Astrocyte of the cerebellum (primary cell): ENCODE data around the gene SPDYE16.
"Not testable (repeated sequence)": the region's sequence is repeated elsewhere in the genome, so short reads cannot be mapped to it uniquely, and the experiment has no call there.

Experiments
- DNase-seq: peaks from one replicate; pipeline ENCODE4 v3.0.0-alpha.2; 2011; ENCODE audit warnings: low read depth
- H3K4me3 ChIP-seq: 2 replicates; pipeline ENCODE4 v1.5.1; 2011; ENCODE audit warnings: mild to moderate bottlenecking, low read depth, low read length, moderate library complexity
- CTCF ChIP-seq: IDR thresholded peaks from 2 replicates; pipeline ENCODE4 v1.5.1; 2012; ENCODE audit warnings: low read length, low read depth, moderate library complexity, mild to moderate bottlenecking; ENCODE audit errors: missing control alignments
- in situ Hi-C: cut with HindIII; loops from 2 replicates; pipeline ENCODE4 v1.10.0; 2017; ENCODE audit warnings: low sequenced_read_pairs

SPDYE16 gene

DNA sequence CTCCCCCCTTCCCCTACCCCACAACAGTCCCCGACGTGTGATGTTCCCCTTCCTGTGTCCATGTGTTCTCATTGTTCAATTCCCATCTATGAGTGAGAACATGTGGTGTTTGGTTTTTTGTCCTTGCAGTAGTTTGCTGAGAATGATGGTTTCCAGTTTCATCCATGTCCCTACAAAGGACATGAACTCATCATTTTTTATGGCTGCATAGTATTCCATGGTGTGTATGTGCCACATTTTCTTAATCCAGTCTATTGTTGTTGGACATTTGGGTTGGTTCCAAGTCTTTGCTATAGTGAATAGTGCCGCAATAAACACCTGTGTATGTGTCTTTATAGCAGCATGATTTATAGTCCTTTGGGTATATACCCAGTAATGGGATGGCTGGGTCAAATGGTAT, 18.2 kb upstream of the SPDYE16 start:
- DNase-seq, H3K4me3 ChIP-seq, in situ Hi-C loops: not testable (repeated sequence)

- H3K4me3 ChIP-seq, in situ Hi-C loops, DNase-seq: not testable (repeated sequence)
Observed at GRCh38 chr7:76560157-76560556, 17.1 kb upstream of the SPDYE16 start.

DNA sequence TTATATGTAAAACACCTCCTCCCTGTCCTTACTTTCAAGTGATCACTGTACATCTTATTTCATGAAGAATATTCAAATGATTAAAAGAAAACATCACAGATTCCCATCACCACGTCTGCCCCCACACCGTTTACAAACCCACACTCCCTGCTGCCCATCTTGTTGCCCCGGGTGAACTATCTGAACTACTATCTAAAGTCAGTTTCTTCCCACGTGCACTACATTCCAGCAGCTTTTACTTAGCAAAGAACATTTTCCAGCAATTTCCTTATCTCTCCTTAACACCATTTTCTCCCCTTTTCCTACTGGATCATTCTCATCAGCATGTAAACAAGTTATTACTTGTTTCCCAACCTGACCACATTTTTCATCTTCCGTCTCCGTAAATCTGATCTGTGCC, 16.6 kb upstream of the SPDYE16 start:
- in situ Hi-C loops, H3K4me3 ChIP-seq, DNase-seq: not testable (repeated sequence)

DNA sequence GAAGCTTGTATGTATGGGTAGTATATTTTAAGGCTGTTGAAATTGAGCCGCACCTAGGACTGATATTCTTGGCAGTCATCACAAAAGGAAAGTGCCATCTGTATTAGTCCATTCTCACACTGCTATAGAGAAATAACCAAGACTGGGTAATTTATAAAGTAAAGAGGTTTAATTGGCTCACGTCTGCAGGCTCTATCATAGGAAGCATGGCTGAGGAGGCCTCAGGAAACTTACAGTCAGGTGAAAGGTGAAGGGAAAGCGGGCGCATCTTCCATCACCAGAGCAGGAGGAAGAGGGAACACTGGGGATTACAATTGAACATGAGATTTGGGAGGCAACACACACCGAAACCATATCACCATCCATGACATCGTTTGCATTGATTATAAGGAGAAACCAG, 8.9 kb upstream of the SPDYE16 start:
- DNase-seq, in situ Hi-C loops, H3K4me3 ChIP-seq: not testable (repeated sequence)

- in situ Hi-C loops, DNase-seq: not testable (repeated sequence)
- peak overlapping the region; percentile 64 for H3K4me3 ChIP-seq
Observed at GRCh38 chr7:76549855-76550248, 6.8 kb upstream of the SPDYE16 start.

- in situ Hi-C loops, result not testable (repeated sequence)
Observed at GRCh38 chr7:76549025-76549854, 6.1 kb upstream of the SPDYE16 start.

GRCh38 chr7:76531643-76532042, 11.5 kb downstream of the SPDYE16 start:
- DNase-seq, H3K4me3 ChIP-seq, in situ Hi-C loops: not testable (repeated sequence)

More at GRCh38 chr7:76549025-76549854, 6.1 kb upstream of the SPDYE16 start:
- peak overlapping the region; percentile 64 for H3K4me3 ChIP-seq
- peak; percentile 62 for DNase-seq

GRCh38 chr7:76526183-76526582, 16.9 kb downstream of the SPDYE16 start:
- in situ Hi-C loops, H3K4me3 ChIP-seq, DNase-seq: not testable (repeated sequence)

DNA sequence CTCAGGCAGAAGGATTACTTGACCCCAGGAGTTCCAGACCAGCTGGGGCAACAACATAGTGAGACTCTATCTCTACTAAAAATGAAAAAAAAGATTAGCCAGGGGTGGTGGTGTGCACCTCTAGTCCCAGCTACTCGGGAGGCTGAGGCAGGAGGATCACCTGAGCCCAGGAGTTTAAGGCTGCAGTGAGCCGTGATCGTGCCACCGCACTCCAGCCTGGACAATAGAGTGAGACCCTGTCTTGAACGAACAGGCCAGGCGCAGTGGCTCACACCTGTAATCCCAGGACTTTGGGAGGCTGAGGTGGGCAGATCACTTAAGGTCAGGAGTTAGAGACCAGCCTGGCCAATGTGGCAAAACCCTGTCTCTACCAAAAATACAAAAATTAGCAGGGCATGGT, 26.2 kb downstream of the SPDYE16 start:
- H3K4me3 ChIP-seq, in situ Hi-C loops, DNase-seq: not testable (repeated sequence)

- in situ Hi-C loops, result no loop called here
- TF ChIP-seq CTCF, result peak; percentile 84
- DNase-seq, result no peak
Observed at GRCh38 chr7:76515999-76516443, 27.1 kb downstream of the SPDYE16 start.

GRCh38 chr7:76514926-76515771, 27.9 kb downstream of the SPDYE16 start:
- in situ Hi-C loops, result no loop called here
- TF ChIP-seq CTCF, result no peak
- DNase-seq, result no peak
- H3K4me3 ChIP-seq, result no peak overlapping the region

More at GRCh38 chr7:76515999-76516443, 27.1 kb downstream of the SPDYE16 start:
- H3K4me3 ChIP-seq, result peak overlapping the region; percentile 7
